ENCODE data around the gene ARRB2. TPM values are rescaled to one million over a fixed set of nuclear protein-coding genes. Genes with fewer than 3 reads are reported as not detected.

ARRB2 gene
- total and polyA plus RNA-seq, 2 of the 8 experiments (the other 6 are each of a cell fraction or from before 2014, with no cell fraction given), result 72.4 to 101 TPM

DNA sequence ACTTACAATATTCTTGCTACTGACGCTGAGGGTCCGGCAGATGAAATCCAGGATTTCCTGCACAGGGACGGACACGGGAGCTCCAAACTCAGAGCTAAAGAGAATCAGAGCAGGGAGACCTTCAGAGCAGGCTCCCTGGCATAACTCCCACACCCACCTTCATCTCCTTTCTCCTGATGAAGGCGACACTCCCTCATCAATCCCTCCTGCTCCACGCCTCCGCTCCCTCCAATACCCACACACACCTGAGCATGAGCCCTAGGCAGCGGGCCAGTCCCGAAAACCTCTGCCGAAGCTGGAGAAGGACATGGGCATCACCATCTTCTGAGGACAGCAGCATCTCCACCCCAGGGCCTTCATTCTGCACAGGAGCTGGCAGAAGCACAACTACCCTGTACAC is 34.6 kb upstream of the ARRB2 start:
- no peak overlapping the region for H3K23ac ChIP-seq (ENCODE audit: insufficient read length)
- FAIRE-seq (no peak), DNase-seq (ENCODE audit: low read depth in 1 of 2, low spot score in 2 of 2) (no peak)
- no peak overlapping the region for H4K5ac ChIP-seq (ENCODE audit: insufficient read length, low read depth, low read length)
- no peak overlapping the region for H2AK5ac ChIP-seq (ENCODE audit: low read depth, low read length)
- H3K23me2 ChIP-seq (ENCODE audit: low read depth, low read length), result no peaks in the 10 kb centered on the region
- no peak overlapping the region for H3K4me3 ChIP-seq (ENCODE audit: extremely low read depth in 1 of 4, insufficient read depth in 2 of 4, low read depth in 3 of 4, low read length in 4 of 4)
- WGBS, 2 experiments (ENCODE audit: extremely low coverage in 1 of 2, insufficient coverage in 1 of 2, insufficient read length in 1 of 2, insufficient replicate concordance in 2 of 2, low coverage in 1 of 2, low lambda C conversion rate in 2 of 2, missing lambda C conversion rate in 1 of 2), result 88% methylated on average over 10 of the region's 10 CpGs; no CpG with 5 or more reads in 1 of the 2 experiments
- H3K18ac ChIP-seq (ENCODE audit: extremely low read depth, low read length), result no peak overlapping the region
- H3K4me1 ChIP-seq (replicated peaks in 1 of 4; ENCODE audit: control insufficient read depth in 3 of 4, insufficient read depth in 4 of 4, low read length in 3 of 4), result no peaks in the 10 kb centered on the region
- ChIA-PET POLR2A (ENCODE audit: partially characterized antibody) (interaction anchor here (1.3 to 2.1 kb wide), 4 partner anchors 8 to 28 kb away, joined by 3 to 6 read pairs (median 4); partner anchors contain the start of gene PELP1), CTCF (ENCODE audit: partially characterized antibody) (interaction anchor here (1.2 to 1.7 kb wide), 2 partner anchors 22 to 109 kb away, joined by 3 to 4 read pairs; no protein-coding TSS in a partner anchor)
- H3K27me3 ChIP-seq (replicated peaks in 1 of 4; ENCODE audit: control insufficient read depth in 3 of 4, extremely low read depth in 1 of 4, insufficient read depth in 3 of 4, low read length in 3 of 4), result no peaks in the 10 kb centered on the region
- peaks cover 9 to 28% of the 10 kb centered on the region in 2 experiments for H4K20me1 ChIP-seq (replicated peaks in 1 of 2; ENCODE audit: control insufficient read depth in 1 of 2, insufficient read depth in 2 of 2, low read length in 2 of 2)
- TF ChIP-seq ASH2L (IDR thresholded peaks at IDR 0.05; ENCODE audit: low read length), result no peak
- no peak for TF ChIP-seq GABPA (IDR thresholded peaks at IDR 0.05; ENCODE audit: borderline replicate concordance, insufficient read depth, low read length)
- TF ChIP-seq GTF2F1 (IDR thresholded peaks at IDR 0.05; ENCODE audit: borderline replicate concordance, low read depth, low read length), result no peak
- no peak for TF ChIP-seq POLR2A (IDR thresholded peaks at IDR 0.05; ENCODE audit: control extremely low read depth in 1 of 2, low read depth in 2 of 2, low read length in 2 of 2)
- no peak for TF ChIP-seq RXRA (IDR thresholded peaks at IDR 0.05; ENCODE audit: insufficient read depth, low read depth, low read length)
- TF ChIP-seq SIRT6 (IDR thresholded peaks at IDR 0.05; ENCODE audit: low read length), result no peak
- H3K4ac ChIP-seq (replicated peaks; ENCODE audit: insufficient read length, low read depth, low read length), result no peak overlapping the region
- H3K9me3 ChIP-seq (ENCODE audit: insufficient read depth in 2 of 2, low read depth in 1 of 2, low read length in 1 of 2), result no peaks in the 10 kb centered on the region
- no peak overlapping the region for H3K9ac ChIP-seq (replicated peaks in 1 of 4; ENCODE audit: extremely low read depth in 1 of 4, low read depth in 3 of 4, low read length in 3 of 4)
- no peak overlapping the region for H4K91ac ChIP-seq (replicated peaks; ENCODE audit: insufficient read length, low read length)
- H3K36me3 ChIP-seq (ENCODE audit: control insufficient read depth in 2 of 4, insufficient read depth in 4 of 4, low read length in 3 of 4), result peaks cover 40 to 92% (median 82%) of the 10 kb centered on the region in 4 experiments
- H3K56ac ChIP-seq (replicated peaks; ENCODE audit: insufficient read length, low read depth, low read length), result no peak overlapping the region
- H2BK12ac ChIP-seq (ENCODE audit: low read depth, low read length), result no peak overlapping the region
- no peak overlapping the region for H2BK20ac ChIP-seq (ENCODE audit: low read length)
- H3K79me1 ChIP-seq (ENCODE audit: low read depth, low read length), result no peaks in the 10 kb centered on the region; the same call in 1 of the 2 replicates
- no peak overlapping the region for H2BK5ac ChIP-seq (ENCODE audit: low read depth, low read length)
- H3K79me2 ChIP-seq (ENCODE audit: control insufficient read depth in 1 of 2, insufficient read depth in 2 of 2, low read length in 2 of 2), result no peaks in the 10 kb centered on the region
- no peak overlapping the region for H2BK120ac ChIP-seq (replicated peaks; ENCODE audit: low read depth, low read length)
- H3K27ac ChIP-seq (ENCODE audit: low read depth, low read length), result no peak overlapping the region
- H2AFZ ChIP-seq (ENCODE audit: low read length), result no peak overlapping the region
- no peak overlapping the region for H3K14ac ChIP-seq (ENCODE audit: insufficient read length)
- H3K4me2 ChIP-seq (ENCODE audit: insufficient read depth in 1 of 2, low read depth in 2 of 2, low read length in 2 of 2), result no peak overlapping the region
- no peak overlapping the region for H4K8ac ChIP-seq (ENCODE audit: extremely low read depth, insufficient read depth, low read length)
- no peak overlapping the region for H2BK15ac ChIP-seq (ENCODE audit: low read length)

All from H1 (cell line).